CD4-positive, CD25-positive, alpha-beta regulatory T cell (primary cell): ENCODE data around the gene SPON1. TPM values are rescaled to one million over a fixed set of nuclear protein-coding genes. Genes with fewer than 3 reads are reported as not detected.

Source experiments
- ATAC-seq, 2 donors: fragments of 150-1000 bp; cut with Tn5 transposase; one replicate each; pipeline ENCODE4 v1.10.0; 2021; ENCODE audit warnings: low read depth in 2 of 2, moderate number of reproducible peaks in 2 of 2, moderate library complexity in 1 of 2
- DNase-seq, 3 donors: peaks; one replicate each; pipeline versions ENCODE4 v3.0.0 to v3.0.0-alpha.2; 2012 to 2022; ENCODE audit warnings: mixed read lengths in 1 of 3
- H3K27ac ChIP-seq: one replicate; pipeline ENCODE4 v1.7.0; 2013; ENCODE audit warnings: mild to moderate bottlenecking, low read length; ENCODE audit not compliant: insufficient read depth, poor library complexity, severe bottlenecking
- H3K27me3 ChIP-seq: one replicate; pipeline ENCODE4 v1.7.0; 2013; ENCODE audit warnings: low read length; ENCODE audit not compliant: control insufficient read depth, insufficient read depth
- H3K36me3 ChIP-seq: one replicate; pipeline ENCODE4 v1.7.0; 2013; ENCODE audit warnings: mild to moderate bottlenecking, low read length, moderate library complexity; ENCODE audit not compliant: control insufficient read depth, insufficient read depth
- H3K4me1 ChIP-seq: 2 replicates; pipeline ENCODE4 v1.7.0; 2013; ENCODE audit warnings: mild to moderate bottlenecking, low read length; ENCODE audit not compliant: insufficient read depth, control insufficient read depth, poor library complexity, severe bottlenecking
- H3K4me3 ChIP-seq: one replicate; pipeline ENCODE4 v1.7.0; 2013; ENCODE audit warnings: low read depth, mild to moderate bottlenecking, low read length, moderate library complexity
- H3K9me3 ChIP-seq, 2 experiments: 1 replicate in 1 of 2; 2 replicates in 1 of 2; pipeline ENCODE4 v1.7.0; 2013; ENCODE audit warnings: low read length in 2 of 2, mild to moderate bottlenecking in 1 of 2, moderate library complexity in 1 of 2; ENCODE audit not compliant: control insufficient read depth in 2 of 2
- H3K27ac Mint-ChIP-seq, 3 donors: one replicate each; pipeline ENCODE4 v1.8.0; 2020 to 2022; ENCODE audit warnings: mild to moderate bottlenecking in 3 of 3, mixed read lengths in 3 of 3, moderate library complexity in 2 of 3
- H3K27me3 Mint-ChIP-seq: one replicate; pipeline ENCODE4 v1.8.0; 2022; ENCODE audit warnings: mild to moderate bottlenecking, mixed read lengths
- H3K36me3 Mint-ChIP-seq: one replicate; pipeline ENCODE4 v1.8.0; 2020; ENCODE audit warnings: mixed read lengths
- H3K4me1 Mint-ChIP-seq, 4 donors: one replicate each; pipeline ENCODE4 v1.8.0; 2020 to 2022; ENCODE audit warnings: mixed read lengths in 4 of 4, mild to moderate bottlenecking in 1 of 4
- H3K4me3 Mint-ChIP-seq, 4 donors: one replicate each; pipeline ENCODE4 v1.8.0; 2020 to 2022; ENCODE audit warnings: mild to moderate bottlenecking in 4 of 4, mixed read lengths in 4 of 4, moderate library complexity in 3 of 4
- H3K9me3 Mint-ChIP-seq, 7 donors: one replicate each; pipeline ENCODE4 v1.8.0; 2020 to 2022; ENCODE audit warnings: mixed read lengths in 7 of 7, mild to moderate bottlenecking in 3 of 7, moderate library complexity in 2 of 7
- polyA plus RNA-seq, 4 donors: library from polyadenylated mRNA; unstranded; fragments of 300-500 nt; fragmentation: Illumina TruSeq; gene quantifications; one replicate each; pipeline ENCODE4 v1.2.3, GENCODE V29; 2021
- total RNA-seq: library from RNA; stranded (reverse); gene quantifications from one replicate; pipeline ENCODE4 v1.2.3, GENCODE V29; 2022

SPON1 gene
- total and polyA plus RNA-seq, 5 donors from 2014 or later: 0.45 to 1.2 (median 0.86) TPM

DNA sequence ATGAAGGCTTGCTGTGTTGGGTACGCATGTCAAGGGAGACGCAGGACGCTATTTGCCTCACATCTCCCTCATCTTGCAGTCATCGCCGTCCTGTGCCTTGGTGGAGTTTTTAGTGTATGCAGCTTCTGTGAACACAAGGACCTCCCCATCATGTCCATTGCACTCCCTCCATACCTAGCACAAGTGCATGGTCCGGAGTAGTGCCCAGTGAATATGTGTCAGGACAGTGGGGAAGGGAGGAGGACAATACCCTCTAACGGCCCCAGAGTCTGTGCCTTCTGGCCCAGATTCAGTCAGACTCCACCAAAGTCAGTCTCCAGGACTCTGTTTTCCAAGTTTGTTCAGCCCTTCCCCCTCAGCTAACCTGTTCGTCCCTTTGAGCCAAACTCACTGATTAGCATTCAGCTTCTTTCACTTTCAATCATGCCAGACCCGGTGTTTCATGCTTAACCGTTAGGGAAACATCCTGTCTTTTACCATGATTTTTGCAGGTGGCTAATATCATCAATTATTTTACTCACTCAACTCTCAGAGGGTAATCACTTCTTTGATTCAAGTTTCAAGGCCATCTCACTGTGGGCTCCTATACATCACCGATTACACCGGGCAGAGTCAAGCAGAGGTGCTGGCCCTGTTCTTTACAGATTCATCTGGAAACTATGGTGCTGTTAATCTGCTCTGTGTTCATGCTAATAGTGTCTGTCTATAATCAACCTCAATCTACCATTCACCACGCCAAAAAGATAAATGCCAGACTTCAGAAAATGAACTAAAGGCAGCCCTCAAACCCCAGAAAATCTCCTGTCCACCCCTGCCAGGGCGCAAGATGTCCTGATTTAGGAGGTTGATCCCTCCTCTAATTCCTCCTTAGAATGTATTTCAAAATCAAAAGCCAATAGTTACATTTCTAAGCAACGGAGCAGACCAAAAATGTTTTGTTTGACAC lies 240.0 kb downstream of the SPON1 start:
- ATAC-seq (peak in 1 of 2 donors; percentile 34), DNase-seq (peak in 2 of 3 donors; percentile 21 to 77)
- Histone ChIP-seq H3K27ac (no peak overlapping the region), H3K9me3 (no peaks in the 10 kb centered on the region), H3K4me1 (peaks cover 13% of the 10 kb centered on the region), H3K27me3 (no peaks in the 10 kb centered on the region), H3K36me3 (no peaks in the 10 kb centered on the region), H3K4me3 (peak overlapping the region; percentile 77)
- Mint-ChIP-seq H3K27ac (peak overlapping the region; percentile 2 to 57 (median 33)), H3K27me3 (no peaks in the 10 kb centered on the region), H3K4me1 (peaks cover 13 to 30% (median 19%) of the 10 kb centered on the region in 4 donors), H3K4me3 (peak overlapping the region; percentile 30 to 73 (median 61)), H3K36me3 (peaks cover 12% of the 10 kb centered on the region), H3K9me3 (peaks cover 0 to 5% (median 0%) of the 10 kb centered on the region in 7 donors)

DNA sequence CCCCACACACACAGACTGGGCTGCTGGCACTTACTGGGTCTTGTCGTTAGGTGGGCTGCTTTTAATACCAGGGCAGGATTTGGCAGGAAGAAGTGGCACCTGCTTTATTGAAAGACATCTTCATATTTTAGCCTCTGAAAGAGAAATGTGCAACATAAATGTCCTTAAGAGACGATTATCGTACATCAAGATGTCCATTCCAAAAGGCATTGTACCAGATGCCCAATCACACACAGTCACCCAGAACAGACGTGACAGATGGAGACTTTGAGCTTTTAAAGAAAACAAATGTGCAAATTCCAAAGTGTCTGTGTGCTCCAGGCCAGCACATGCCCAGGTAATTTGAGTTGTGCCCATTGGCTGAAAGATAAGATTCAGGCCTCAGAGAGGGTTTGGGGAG lies 240.8 kb downstream of the SPON1 start:
- Histone ChIP-seq H3K27me3 (no peaks in the 10 kb centered on the region), H3K9me3 (no peaks in the 10 kb centered on the region), H3K36me3 (no peaks in the 10 kb centered on the region), H3K27ac (no peak overlapping the region), H3K4me1 (peaks cover 13% of the 10 kb centered on the region), H3K4me3 (no peak overlapping the region)
- Mint-ChIP-seq H3K27me3 (no peaks in the 10 kb centered on the region), H3K36me3 (peaks cover 12% of the 10 kb centered on the region), H3K4me3 (peak overlapping the region in 2 of 4 donors; percentile 34 to 55), H3K4me1 (peaks cover 14 to 31% (median 20%) of the 10 kb centered on the region in 4 donors), H3K27ac (peak overlapping the region in 2 of 3 donors; percentile 22 to 27), H3K9me3 (peaks cover 0 to 8% (median under 1%) of the 10 kb centered on the region in 7 donors)
- DNase-seq: no peak
- no peak for ATAC-seq

DNA sequence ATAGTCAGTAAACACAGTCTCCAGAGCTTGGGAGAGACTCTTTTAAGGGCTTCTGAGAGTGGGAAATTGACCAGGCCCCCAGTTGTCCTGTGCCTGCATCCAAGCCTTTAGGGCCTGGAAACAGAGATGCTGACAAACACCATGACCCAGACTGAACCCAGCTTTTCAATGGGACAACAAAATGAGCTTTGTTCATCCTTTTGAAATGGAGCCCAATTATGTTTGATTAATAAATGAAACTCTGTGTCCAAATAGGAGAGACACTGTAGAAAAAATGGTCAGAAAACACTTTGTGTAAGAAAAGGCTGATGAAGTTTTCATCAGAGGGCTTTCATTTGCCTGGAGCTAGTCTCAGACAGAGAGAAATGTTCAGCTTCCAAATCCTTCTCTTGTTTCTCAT lies 250.5 kb downstream of the SPON1 start:
- H3K36me3 ChIP-seq: no peaks in the 10 kb centered on the region
- H3K27me3 Mint-ChIP-seq: peaks cover 13% of the 10 kb centered on the region

DNA sequence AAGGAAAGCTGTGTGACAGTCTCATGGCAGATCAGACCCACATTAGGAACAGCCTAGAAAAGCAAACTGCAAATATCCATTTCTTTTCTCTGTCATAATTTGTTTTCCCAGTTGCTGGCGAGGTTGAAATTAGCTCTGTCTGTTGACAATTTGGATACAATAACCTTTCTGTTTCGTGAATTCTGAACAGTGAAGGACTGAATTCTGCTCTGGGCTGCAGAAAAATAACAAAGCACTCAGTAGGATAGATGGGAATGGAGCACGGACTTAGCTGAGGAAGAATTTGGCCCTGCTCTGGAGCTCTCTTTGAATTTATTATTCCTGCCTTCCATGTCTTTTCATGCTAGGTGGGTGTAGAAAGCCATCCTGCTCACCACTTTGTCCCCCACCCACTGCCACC lies 256.2 kb downstream of the SPON1 start:
- Mint-ChIP-seq H3K4me1 (peaks cover 1 to 2% (median 2%) of the 10 kb centered on the region in 4 donors), H3K27me3 (peaks cover 18% of the 10 kb centered on the region), H3K4me3 (no peak overlapping the region), H3K27ac (no peak overlapping the region), H3K9me3 (no peaks in the 10 kb centered on the region), H3K36me3 (peaks cover 11% of the 10 kb centered on the region)
- no peak for DNase-seq
- Histone ChIP-seq H3K36me3 (no peaks in the 10 kb centered on the region), H3K27me3 (no peaks in the 10 kb centered on the region), H3K4me1 (peaks cover 1% of the 10 kb centered on the region), H3K4me3 (no peak overlapping the region), H3K9me3 (no peaks in the 10 kb centered on the region), H3K27ac (no peak overlapping the region)
- no peak for ATAC-seq

More for the DNA sequence above, 250.5 kb downstream of the SPON1 start:
- Mint-ChIP-seq H3K27ac (no peak overlapping the region), H3K9me3 (peaks cover 0 to 7% (median 3%) of the 10 kb centered on the region in 7 donors), H3K4me3 (no peak overlapping the region), H3K4me1 (peaks cover 0 to 5% (median 0%) of the 10 kb centered on the region in 4 donors), H3K36me3 (peaks cover 14% of the 10 kb centered on the region)
- ATAC-seq: no peak
- H3K27ac ChIP-seq: no peak overlapping the region
- no peaks in the 10 kb centered on the region for H3K27me3 ChIP-seq
- H3K9me3 ChIP-seq: no peaks in the 10 kb centered on the region
- no peaks in the 10 kb centered on the region for H3K4me1 ChIP-seq
- no peak for DNase-seq
- H3K4me3 ChIP-seq: no peak overlapping the region

DNA sequence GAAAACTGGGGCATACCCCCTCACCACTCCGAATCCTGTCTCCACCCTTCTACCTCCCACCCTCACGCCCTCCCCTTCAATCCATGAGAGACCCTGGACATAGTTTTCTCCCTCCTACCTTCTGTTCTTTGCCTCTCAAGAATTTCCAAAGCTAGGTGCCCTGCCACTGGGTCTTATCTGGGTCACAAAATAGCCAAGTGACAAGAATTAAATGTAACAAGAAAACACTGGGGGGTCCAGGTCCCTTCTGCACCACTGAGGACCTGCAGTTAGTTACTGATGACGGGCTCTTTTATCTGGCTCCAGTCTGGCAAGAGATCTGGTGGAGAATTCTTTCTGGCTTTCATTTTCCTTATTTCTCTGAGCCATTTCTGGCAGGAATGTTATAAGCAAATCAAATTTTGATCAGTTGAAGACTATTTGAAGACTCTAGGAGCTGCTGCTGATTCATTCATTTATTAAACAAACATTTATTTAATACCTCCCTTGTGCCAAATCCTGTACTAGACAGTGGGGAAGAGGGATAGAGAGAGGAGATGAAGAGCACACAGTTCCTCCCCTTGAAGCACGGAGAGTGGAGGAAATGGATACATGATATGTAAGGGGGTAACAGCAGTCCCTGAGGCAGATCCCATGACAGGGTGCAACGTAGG lies 261.2 kb downstream of the SPON1 start:
- Histone ChIP-seq H3K27ac (no peak overlapping the region), H3K27me3 (no peaks in the 10 kb centered on the region), H3K4me3 (no peak overlapping the region), H3K9me3 (no peaks in the 10 kb centered on the region), H3K4me1 (peaks cover 11% of the 10 kb centered on the region), H3K36me3 (no peaks in the 10 kb centered on the region)
- Mint-ChIP-seq H3K27ac (no peak overlapping the region), H3K4me1 (peaks cover 5 to 13% (median 7%) of the 10 kb centered on the region in 4 donors), H3K9me3 (peaks cover 0 to 3% (median 0%) of the 10 kb centered on the region in 7 donors), H3K27me3 (peaks cover 4% of the 10 kb centered on the region), H3K36me3 (no peaks in the 10 kb centered on the region), H3K4me3 (peak overlapping the region in 1 of 4 donors; percentile 4)
- no peak for DNase-seq
- no peak for ATAC-seq

DNA sequence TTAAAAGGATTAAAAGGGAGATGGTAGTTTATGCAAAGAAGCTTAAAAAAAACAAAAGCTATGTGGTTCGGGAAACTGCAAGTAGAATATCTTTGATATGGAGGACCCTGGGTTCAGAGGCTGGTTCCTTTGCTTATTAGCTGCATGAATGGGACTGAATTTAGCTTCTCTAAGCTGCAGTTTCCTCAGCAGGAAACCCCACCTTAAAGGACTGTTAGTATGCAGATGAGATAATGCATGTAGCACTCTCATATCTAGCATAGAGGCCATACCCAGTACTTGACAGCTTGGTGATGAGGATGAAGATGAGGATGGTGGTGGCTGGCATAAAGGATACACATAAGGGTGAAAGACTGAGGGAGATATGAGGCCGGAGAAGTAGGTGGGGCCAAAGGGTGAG lies 261.9 kb downstream of the SPON1 start:
- Histone ChIP-seq H3K9me3 (no peaks in the 10 kb centered on the region), H3K27me3 (no peaks in the 10 kb centered on the region), H3K27ac (no peak overlapping the region), H3K4me3 (no peak overlapping the region), H3K4me1 (peaks cover 11% of the 10 kb centered on the region), H3K36me3 (no peaks in the 10 kb centered on the region)
- H3K36me3 Mint-ChIP-seq: no peaks in the 10 kb centered on the region
- DNase-seq: peak in 1 of 3 donors; percentile 70
- H3K9me3 Mint-ChIP-seq: peaks cover 0 to 3% (median 0%) of the 10 kb centered on the region in 7 donors
- peak in 1 of 2 donors; percentile 31 for ATAC-seq
- H3K4me1 Mint-ChIP-seq: peaks cover 5 to 13% (median 7%) of the 10 kb centered on the region in 4 donors
- H3K27ac Mint-ChIP-seq: peak overlapping the region in 1 of 3 donors; percentile 30
- no peak overlapping the region for H3K4me3 Mint-ChIP-seq
- no peaks in the 10 kb centered on the region for H3K27me3 Mint-ChIP-seq

DNA sequence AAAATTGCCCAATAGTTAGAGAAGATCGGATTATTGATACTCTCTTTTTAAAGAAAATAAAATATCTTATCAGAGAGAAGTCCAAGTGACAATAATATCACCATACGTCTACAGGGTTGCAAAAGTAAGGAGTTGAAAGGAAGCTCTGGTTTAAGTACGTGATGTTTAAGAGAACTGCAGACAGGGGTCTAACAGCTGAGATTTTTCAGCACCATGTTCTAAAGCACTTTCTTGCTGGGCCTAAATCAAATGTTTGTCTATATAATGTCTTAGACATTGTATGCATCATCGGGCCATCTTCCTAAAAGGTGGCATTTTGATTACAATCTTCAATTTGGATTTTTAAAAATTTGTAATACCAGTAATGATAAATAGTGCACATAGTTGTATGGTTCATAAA lies 263.1 kb downstream of the SPON1 start:
- H3K27ac ChIP-seq: no peak overlapping the region
- Mint-ChIP-seq H3K9me3 (peaks cover 0 to 3% (median 0%) of the 10 kb centered on the region in 7 donors), H3K27ac (no peak overlapping the region), H3K36me3 (no peaks in the 10 kb centered on the region), H3K27me3 (no peaks in the 10 kb centered on the region), H3K4me3 (no peak overlapping the region), H3K4me1 (peaks cover 5 to 13% (median 7%) of the 10 kb centered on the region in 4 donors)
- H3K4me1 ChIP-seq: peaks cover 11% of the 10 kb centered on the region
- no peaks in the 10 kb centered on the region for H3K9me3 ChIP-seq
- H3K36me3 ChIP-seq: no peaks in the 10 kb centered on the region
- no peak for DNase-seq
- H3K27me3 ChIP-seq: no peaks in the 10 kb centered on the region
- no peak overlapping the region for H3K4me3 ChIP-seq
- no peak for ATAC-seq
